ENCODE measurements around the gene DNAJC3. TPM values are rescaled to one million over a fixed set of nuclear protein-coding genes. Genes with fewer than 3 reads are reported as not detected.

The DNAJC3 gene
- polyA plus RNA-seq, 1 donor (not counting 4 experiments of a cell fraction or from before 2014, with no cell fraction given), result 23.8 TPM

DNA sequence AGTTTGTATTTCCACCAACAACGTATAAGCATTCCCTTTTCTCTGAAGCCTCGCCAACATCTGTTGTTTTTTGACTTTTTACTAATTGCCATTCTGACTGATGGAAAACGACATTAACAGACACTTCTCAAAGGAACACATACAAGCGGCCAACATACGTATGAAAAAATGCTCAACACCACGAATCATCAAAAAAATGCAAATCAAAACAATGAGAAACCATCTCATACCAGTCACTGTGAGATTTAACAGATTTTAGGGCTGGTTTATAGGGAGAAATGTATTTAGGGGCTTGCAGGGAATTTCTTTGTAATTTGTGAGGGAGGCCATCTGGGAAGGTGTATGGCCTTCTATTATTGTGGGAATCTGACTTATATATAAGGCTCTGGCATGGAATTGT is 29.6 kb upstream of the DNAJC3 start:
- Histone ChIP-seq H3K27ac (ENCODE audit: control insufficient read depth, insufficient read depth, low read length) (no peak overlapping the region), H3K79me2 (ENCODE audit: control insufficient read depth, insufficient read depth, low read length) (no peaks in the 10 kb centered on the region), H3K4me1 (ENCODE audit: control insufficient read depth, extremely low read depth, insufficient read depth, low read length) (peaks cover 4% of the 10 kb centered on the region), H3K4me2 (ENCODE audit: control insufficient read depth, extremely low read depth, insufficient read depth, low read depth, low read length) (no peak overlapping the region), H2AFZ (ENCODE audit: control insufficient read depth, low read length) (no peak overlapping the region), H3K9ac (ENCODE audit: control insufficient read depth, extremely low read depth, insufficient read depth, low read length) (no peak overlapping the region), H4K20me1 (ENCODE audit: control insufficient read depth, extremely low read depth, insufficient read depth, low read length) (no peaks in the 10 kb centered on the region), H3K4me3 (ENCODE audit: control insufficient read depth in 2 of 3, extremely low read depth in 1 of 3, insufficient read depth in 2 of 3, low read depth in 1 of 3, low read length in 3 of 3) (no peak overlapping the region), H3K9me3 (ENCODE audit: control insufficient read depth, low read depth, low read length) (no peaks in the 10 kb centered on the region), H3K27me3 (ENCODE audit: control insufficient read depth, extremely low read depth, insufficient read depth, low read length) (peaks cover 10% of the 10 kb centered on the region), H3K9me1 (ENCODE audit: control insufficient read depth, extremely low read depth, insufficient read depth, low read length) (no peaks in the 10 kb centered on the region), H3K36me3 (ENCODE audit: control insufficient read depth in 2 of 2, extremely low read depth in 1 of 2, insufficient read depth in 2 of 2, low read length in 2 of 2) (no peaks in the 10 kb centered on the region)
- no peak for FAIRE-seq
- no peak for DNase-seq (ENCODE audit: low read depth, low spot score)
- no peak for TF ChIP-seq EZH2 (IDR thresholded peaks at IDR 0.05; ENCODE audit: low read length)
- TF ChIP-seq, protein P1, sequence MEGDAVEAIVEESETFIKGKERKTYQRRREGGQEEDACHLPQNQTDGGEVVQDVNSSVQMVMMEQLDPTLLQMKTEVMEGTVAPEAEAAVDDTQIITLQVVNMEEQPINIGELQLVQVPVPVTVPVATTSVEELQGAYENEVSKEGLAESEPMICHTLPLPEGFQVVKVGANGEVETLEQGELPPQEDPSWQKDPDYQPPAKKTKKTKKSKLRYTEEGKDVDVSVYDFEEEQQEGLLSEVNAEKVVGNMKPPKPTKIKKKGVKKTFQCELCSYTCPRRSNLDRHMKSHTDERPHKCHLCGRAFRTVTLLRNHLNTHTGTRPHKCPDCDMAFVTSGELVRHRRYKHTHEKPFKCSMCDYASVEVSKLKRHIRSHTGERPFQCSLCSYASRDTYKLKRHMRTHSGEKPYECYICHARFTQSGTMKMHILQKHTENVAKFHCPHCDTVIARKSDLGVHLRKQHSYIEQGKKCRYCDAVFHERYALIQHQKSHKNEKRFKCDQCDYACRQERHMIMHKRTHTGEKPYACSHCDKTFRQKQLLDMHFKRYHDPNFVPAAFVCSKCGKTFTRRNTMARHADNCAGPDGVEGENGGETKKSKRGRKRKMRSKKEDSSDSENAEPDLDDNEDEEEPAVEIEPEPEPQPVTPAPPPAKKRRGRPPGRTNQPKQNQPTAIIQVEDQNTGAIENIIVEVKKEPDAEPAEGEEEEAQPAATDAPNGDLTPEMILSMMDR (optimal IDR thresholded peaks at IDR 0.05 in 1 of 3, IDR thresholded peaks at IDR 0.05 in 1 of 3, conservative IDR thresholded peaks at IDR 0.05 in 1 of 3; ENCODE audit: extremely low read depth in 1 of 3, insufficient read depth in 2 of 3, low read length in 3 of 3), result no peak
- dilution Hi-C loops (cut with MboI; ENCODE audit: extremely low pct_ligation_motif_present, low sequenced_read_pairs), result no loop called here

DNA sequence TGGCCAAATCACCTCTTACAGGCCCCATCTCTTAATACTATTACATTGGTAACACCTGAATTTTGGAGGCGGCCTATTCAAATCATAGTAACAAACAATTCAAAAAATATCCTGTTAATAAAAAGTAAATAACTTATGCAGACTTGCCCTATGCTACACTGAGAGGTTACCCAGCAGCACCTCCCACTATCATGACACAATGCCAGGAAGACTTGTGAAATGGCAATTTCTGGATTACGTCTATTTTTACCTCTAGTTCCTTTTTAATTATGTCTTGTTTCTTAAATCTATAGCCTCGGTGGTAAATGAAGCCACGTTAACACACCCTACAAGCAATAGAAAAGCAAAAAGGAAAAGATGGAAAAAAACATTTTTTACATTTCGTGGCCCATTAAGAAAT is 26.2 kb upstream of the DNAJC3 start:
- H3K27ac ChIP-seq (ENCODE audit: control insufficient read depth, insufficient read depth, low read length), result no peak overlapping the region
- no peaks in the 10 kb centered on the region for H3K79me2 ChIP-seq (ENCODE audit: control insufficient read depth, insufficient read depth, low read length)
- no peak overlapping the region for H2AFZ ChIP-seq (ENCODE audit: control insufficient read depth, low read length)
- dilution Hi-C loops (cut with MboI; ENCODE audit: extremely low pct_ligation_motif_present, low sequenced_read_pairs), result no loop called here
- H3K36me3 ChIP-seq (ENCODE audit: control insufficient read depth in 2 of 2, extremely low read depth in 1 of 2, insufficient read depth in 2 of 2, low read length in 2 of 2), result no peaks in the 10 kb centered on the region
- DNase-seq (ENCODE audit: low read depth, low spot score) (no peak), FAIRE-seq (no peak)
- TF ChIP-seq, protein P1 (optimal IDR thresholded peaks at IDR 0.05 in 1 of 3, IDR thresholded peaks at IDR 0.05 in 1 of 3, conservative IDR thresholded peaks at IDR 0.05 in 1 of 3; ENCODE audit: extremely low read depth in 1 of 3, insufficient read depth in 2 of 3, low read length in 3 of 3), result no peak
- TF ChIP-seq EZH2 (IDR thresholded peaks at IDR 0.05; ENCODE audit: low read length), result no peak
- no peak overlapping the region for H3K4me2 ChIP-seq (ENCODE audit: control insufficient read depth, extremely low read depth, insufficient read depth, low read depth, low read length)
- no peak overlapping the region for H3K9ac ChIP-seq (ENCODE audit: control insufficient read depth, extremely low read depth, insufficient read depth, low read length)
- H3K9me3 ChIP-seq (ENCODE audit: control insufficient read depth, low read depth, low read length), result no peaks in the 10 kb centered on the region
- H3K9me1 ChIP-seq (ENCODE audit: control insufficient read depth, extremely low read depth, insufficient read depth, low read length), result no peaks in the 10 kb centered on the region
- no peaks in the 10 kb centered on the region for H3K4me1 ChIP-seq (ENCODE audit: control insufficient read depth, extremely low read depth, insufficient read depth, low read length)
- H4K20me1 ChIP-seq (ENCODE audit: control insufficient read depth, extremely low read depth, insufficient read depth, low read length), result no peaks in the 10 kb centered on the region
- peaks cover 6% of the 10 kb centered on the region for H3K27me3 ChIP-seq (ENCODE audit: control insufficient read depth, extremely low read depth, insufficient read depth, low read length)
- no peak overlapping the region for H3K4me3 ChIP-seq (ENCODE audit: control insufficient read depth in 2 of 3, extremely low read depth in 1 of 3, insufficient read depth in 2 of 3, low read depth in 1 of 3, low read length in 3 of 3)
